Astrocyte (in vitro differentiated cells and primary cell): ENCODE results near the gene CRHR2. TPM values are rescaled to one million over a fixed set of nuclear protein-coding genes. Genes with fewer than 3 reads are reported as not detected.

Experiments used
- DNase-seq: peaks from one replicate; pipeline ENCODE4 v3.0.0-alpha.2; 2010; ENCODE audit warnings: low read depth
- FAIRE-seq: peaks from 2 replicates; lab custom pipeline; 2011; peaks lifted over from hg19 to GRCh38; lab: Jason Lieb, UNC
- H2AFZ ChIP-seq: 2 replicates; pipeline ENCODE4 v1.6.0; 2012; ENCODE audit warnings: low read depth, low read length, inconsistent platforms
- H3K27ac ChIP-seq: 2 replicates; pipeline ENCODE4 v1.5.1; 2011; ENCODE audit warnings: low read depth, low read length, inconsistent platforms
- H3K27me3 ChIP-seq: 2 replicates; pipeline ENCODE4 v1.6.0; 2011; ENCODE audit warnings: low read length, inconsistent platforms; ENCODE audit not compliant: insufficient read depth
- H3K36me3 ChIP-seq: 2 replicates; pipeline ENCODE4 v1.5.1; 2011; ENCODE audit warnings: low read length, inconsistent platforms; ENCODE audit not compliant: insufficient read depth
- H3K4me1 ChIP-seq: 2 replicates; pipeline ENCODE4 v1.5.1; 2011; ENCODE audit warnings: low read length, inconsistent platforms; ENCODE audit not compliant: insufficient read depth
- H3K4me2 ChIP-seq: 2 replicates; pipeline ENCODE4 v1.6.0; 2012; ENCODE audit warnings: low read length, inconsistent platforms
- H3K4me3 ChIP-seq: 2 replicates; pipeline ENCODE4 v1.5.1; 2011; ENCODE audit warnings: low read depth, mild to moderate bottlenecking, low read length, inconsistent platforms; ENCODE audit not compliant: insufficient read depth
- H3K79me2 ChIP-seq: 2 replicates; pipeline ENCODE4 v1.6.0; 2012; ENCODE audit warnings: mild to moderate bottlenecking, low read length, inconsistent platforms; ENCODE audit not compliant: insufficient read depth
- H3K9ac ChIP-seq: 2 replicates; pipeline ENCODE4 v1.6.0; 2012; ENCODE audit warnings: mild to moderate bottlenecking, low read length, inconsistent platforms
- H3K9me3 ChIP-seq: 2 replicates; pipeline ENCODE4 v1.5.1; 2012; ENCODE audit warnings: low read depth, mild to moderate bottlenecking, low read length, inconsistent platforms; ENCODE audit not compliant: insufficient read depth
- H4K20me1 ChIP-seq: 2 replicates; pipeline ENCODE4 v1.6.0; 2012; ENCODE audit warnings: low read length, inconsistent platforms; ENCODE audit not compliant: insufficient read depth
- H3K27ac Mint-ChIP-seq: one replicate; pipeline ENCODE4 v1.8.0; 2021; ENCODE audit warnings: mild to moderate bottlenecking, mixed read lengths; ENCODE audit not compliant: unreplicated experiment
- H3K27me3 Mint-ChIP-seq: one replicate; pipeline ENCODE4 v1.8.0; 2021; ENCODE audit warnings: low read depth, mixed read lengths; ENCODE audit not compliant: unreplicated experiment
- H3K36me3 Mint-ChIP-seq: one replicate; pipeline ENCODE4 v1.8.0; 2021; ENCODE audit warnings: low read depth, mixed read lengths; ENCODE audit not compliant: unreplicated experiment
- H3K4me1 Mint-ChIP-seq: one replicate; pipeline ENCODE4 v1.8.0; 2021; ENCODE audit warnings: low read depth, mixed read lengths; ENCODE audit not compliant: unreplicated experiment
- H3K4me3 Mint-ChIP-seq: one replicate; pipeline ENCODE4 v1.8.0; 2021; ENCODE audit warnings: mild to moderate bottlenecking, moderate library complexity, mixed read lengths; ENCODE audit not compliant: unreplicated experiment
- H3K9me3 Mint-ChIP-seq: one replicate; pipeline ENCODE4 v1.8.0; 2021; ENCODE audit warnings: mild to moderate bottlenecking, mixed read lengths; ENCODE audit not compliant: unreplicated experiment
- EZH2 ChIP-seq: IDR thresholded peaks from 2 replicates; pipeline ENCODE4 v1.6.1; 2012; ENCODE audit warnings: mild to moderate bottlenecking, low read length, inconsistent platforms; ENCODE audit not compliant: insufficient read depth
- total RNA-seq: library from RNA; stranded (reverse); gene quantifications from 2 replicates; pipeline ENCODE4 v1.2.1, GENCODE V29; 2021
- TF ChIP-seq, protein P1 (sequence below): IDR thresholded peaks from 2 replicates; pipeline ENCODE4 v1.5.1; 2011; ENCODE audit warnings: low read depth, mild to moderate bottlenecking, inconsistent platforms, low read length, moderate library complexity; ENCODE audit not compliant: insufficient read depth

The CRHR2 gene
- total RNA-seq, 1 donor from 2014 or later: not detected

DNA sequence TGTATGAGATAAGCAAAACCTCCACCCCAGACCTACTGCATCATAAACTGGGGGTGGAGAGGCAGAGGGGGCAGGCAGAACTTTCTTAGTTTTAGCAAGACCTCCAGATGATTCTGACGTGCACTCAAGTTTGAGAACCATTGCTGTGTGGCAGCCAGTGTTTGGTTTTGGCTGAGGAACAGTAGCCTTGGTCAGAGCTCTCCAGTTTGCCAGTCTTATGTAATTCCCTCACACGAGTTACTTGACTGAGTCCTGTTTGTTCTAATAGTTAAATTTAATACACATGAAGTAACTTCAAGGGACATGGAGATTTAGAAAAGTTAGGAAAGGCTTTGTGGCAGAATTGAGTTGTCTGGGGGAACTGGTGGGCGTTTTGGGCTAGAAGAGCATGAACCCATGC is 49.0 kb downstream of the CRHR2 start:
- Mint-ChIP-seq H3K9me3 (no peaks in the 10 kb centered on the region), H3K4me3 (no peak overlapping the region), H3K27ac (no peak overlapping the region), H3K4me1 (peaks cover 5% of the 10 kb centered on the region), H3K36me3 (peaks cover 23% of the 10 kb centered on the region), H3K27me3 (no peaks in the 10 kb centered on the region)
- FAIRE-seq (no peak), DNase-seq (no peak)
- H3K4me3 ChIP-seq: no peak overlapping the region
- H3K9ac ChIP-seq: no peak overlapping the region
- H3K4me2 ChIP-seq: no peak overlapping the region
- no peaks in the 10 kb centered on the region for H3K9me3 ChIP-seq
- H3K4me1 ChIP-seq: no peaks in the 10 kb centered on the region
- peaks cover 70% of the 10 kb centered on the region for H4K20me1 ChIP-seq
- no peak overlapping the region for H2AFZ ChIP-seq
- H3K27me3 ChIP-seq: no peaks in the 10 kb centered on the region
- peaks cover 32% of the 10 kb centered on the region for H3K79me2 ChIP-seq
- H3K36me3 ChIP-seq: peaks cover 78% of the 10 kb centered on the region
- TF ChIP-seq, protein P1, sequence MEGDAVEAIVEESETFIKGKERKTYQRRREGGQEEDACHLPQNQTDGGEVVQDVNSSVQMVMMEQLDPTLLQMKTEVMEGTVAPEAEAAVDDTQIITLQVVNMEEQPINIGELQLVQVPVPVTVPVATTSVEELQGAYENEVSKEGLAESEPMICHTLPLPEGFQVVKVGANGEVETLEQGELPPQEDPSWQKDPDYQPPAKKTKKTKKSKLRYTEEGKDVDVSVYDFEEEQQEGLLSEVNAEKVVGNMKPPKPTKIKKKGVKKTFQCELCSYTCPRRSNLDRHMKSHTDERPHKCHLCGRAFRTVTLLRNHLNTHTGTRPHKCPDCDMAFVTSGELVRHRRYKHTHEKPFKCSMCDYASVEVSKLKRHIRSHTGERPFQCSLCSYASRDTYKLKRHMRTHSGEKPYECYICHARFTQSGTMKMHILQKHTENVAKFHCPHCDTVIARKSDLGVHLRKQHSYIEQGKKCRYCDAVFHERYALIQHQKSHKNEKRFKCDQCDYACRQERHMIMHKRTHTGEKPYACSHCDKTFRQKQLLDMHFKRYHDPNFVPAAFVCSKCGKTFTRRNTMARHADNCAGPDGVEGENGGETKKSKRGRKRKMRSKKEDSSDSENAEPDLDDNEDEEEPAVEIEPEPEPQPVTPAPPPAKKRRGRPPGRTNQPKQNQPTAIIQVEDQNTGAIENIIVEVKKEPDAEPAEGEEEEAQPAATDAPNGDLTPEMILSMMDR: no peak
- TF ChIP-seq EZH2: no peak
- no peak overlapping the region for H3K27ac ChIP-seq

DNA sequence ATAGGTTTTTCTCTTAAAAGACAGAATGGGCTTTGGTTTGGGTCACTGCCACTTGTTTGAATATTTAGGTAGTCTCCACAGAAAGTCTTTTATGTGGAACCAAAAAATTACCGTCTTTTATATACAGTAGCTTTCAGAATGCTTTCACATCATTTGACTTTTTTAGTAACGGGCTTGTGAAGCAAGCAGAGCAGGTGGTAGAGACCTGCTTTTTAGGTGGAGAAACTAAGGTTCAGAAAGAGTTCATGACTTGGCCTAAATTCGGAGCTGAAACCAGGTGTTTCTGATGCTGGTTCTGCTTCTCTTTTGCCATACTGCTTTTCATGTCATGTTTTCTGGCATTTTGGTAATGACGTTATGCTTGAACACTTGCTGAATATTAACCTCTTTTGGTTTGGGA is 51.3 kb downstream of the CRHR2 start:
- peaks cover 26% of the 10 kb centered on the region for H3K36me3 Mint-ChIP-seq

DNA sequence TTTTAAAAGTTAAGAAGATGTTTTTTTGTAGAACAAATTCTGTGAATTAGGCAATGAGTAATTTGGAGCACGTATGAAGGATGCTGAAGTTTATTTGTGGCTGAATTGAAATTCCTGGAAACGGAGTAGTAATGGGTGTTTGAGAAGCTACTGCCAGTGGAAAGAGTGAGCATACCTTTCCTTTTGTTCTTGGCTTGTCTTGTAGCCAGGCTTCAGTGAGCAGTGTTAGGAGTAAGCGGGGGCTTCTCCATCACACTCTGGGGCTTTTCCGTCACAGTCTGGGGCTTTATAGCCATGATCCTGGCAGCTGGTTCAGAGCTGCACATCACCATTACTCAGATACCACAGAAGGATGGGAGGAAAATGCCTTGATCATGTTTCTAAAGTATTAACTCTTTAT is 55.2 kb downstream of the CRHR2 start:
- H3K36me3 ChIP-seq: peaks cover 61% of the 10 kb centered on the region
- FAIRE-seq (no peak), DNase-seq (no peak)
- H4K20me1 ChIP-seq: peaks cover 57% of the 10 kb centered on the region
- H3K4me1 ChIP-seq: no peaks in the 10 kb centered on the region
- H3K4me3 ChIP-seq: no peak overlapping the region
- H3K9me3 ChIP-seq: no peaks in the 10 kb centered on the region
- peaks cover 4% of the 10 kb centered on the region for H3K79me2 ChIP-seq
- no peak overlapping the region for H3K27ac Mint-ChIP-seq
- no peaks in the 10 kb centered on the region for H3K4me1 Mint-ChIP-seq
- H3K4me3 Mint-ChIP-seq: no peak overlapping the region
- no peak overlapping the region for H2AFZ ChIP-seq
- peaks cover 30% of the 10 kb centered on the region for H3K36me3 Mint-ChIP-seq
- no peak for TF ChIP-seq EZH2
- TF ChIP-seq, protein P1: no peak
- H3K9ac ChIP-seq: no peak overlapping the region
- H3K27ac ChIP-seq: no peak overlapping the region
- no peaks in the 10 kb centered on the region for H3K9me3 Mint-ChIP-seq
- no peak overlapping the region for H3K4me2 ChIP-seq
- no peaks in the 10 kb centered on the region for H3K27me3 ChIP-seq
- H3K27me3 Mint-ChIP-seq: no peaks in the 10 kb centered on the region

More for the DNA sequence above, 51.3 kb downstream of the CRHR2 start:
- Histone ChIP-seq H3K36me3 (peaks cover 81% of the 10 kb centered on the region), H3K4me3 (no peak overlapping the region), H3K4me1 (no peaks in the 10 kb centered on the region), H3K9ac (no peak overlapping the region), H3K79me2 (peaks cover 29% of the 10 kb centered on the region), H3K27me3 (no peaks in the 10 kb centered on the region), H2AFZ (no peak overlapping the region), H3K27ac (no peak overlapping the region), H4K20me1 (peaks cover 78% of the 10 kb centered on the region), H3K9me3 (no peaks in the 10 kb centered on the region), H3K4me2 (no peak overlapping the region)
- DNase-seq (no peak), FAIRE-seq (no peak)
- no peak for TF ChIP-seq EZH2
- TF ChIP-seq, protein P1: no peak
- Mint-ChIP-seq H3K9me3 (no peaks in the 10 kb centered on the region), H3K27me3 (no peaks in the 10 kb centered on the region), H3K4me3 (no peak overlapping the region), H3K27ac (no peak overlapping the region), H3K4me1 (peaks cover 5% of the 10 kb centered on the region)
